Stimulated activated CD8-positive, alpha-beta memory T cell treated with anti-CD3 and anti-CD28 coated beads, Interleukin-4, amount 100 ng/mL, for 4 hours (primary cell): ENCODE results near the gene RAI1.
"Not testable (repeated sequence)": the region's sequence is repeated elsewhere in the genome, so short reads cannot be mapped to it uniquely, and the experiment has no call there.

ENCODE experiments used
- DNase-seq, 2 donors: peaks; one replicate each; pipeline ENCODE4 v3.0.0-alpha.2; 2020; ENCODE audit warnings: low read depth in 2 of 2, low spot score in 1 of 2

The RAI1 gene, protein sequence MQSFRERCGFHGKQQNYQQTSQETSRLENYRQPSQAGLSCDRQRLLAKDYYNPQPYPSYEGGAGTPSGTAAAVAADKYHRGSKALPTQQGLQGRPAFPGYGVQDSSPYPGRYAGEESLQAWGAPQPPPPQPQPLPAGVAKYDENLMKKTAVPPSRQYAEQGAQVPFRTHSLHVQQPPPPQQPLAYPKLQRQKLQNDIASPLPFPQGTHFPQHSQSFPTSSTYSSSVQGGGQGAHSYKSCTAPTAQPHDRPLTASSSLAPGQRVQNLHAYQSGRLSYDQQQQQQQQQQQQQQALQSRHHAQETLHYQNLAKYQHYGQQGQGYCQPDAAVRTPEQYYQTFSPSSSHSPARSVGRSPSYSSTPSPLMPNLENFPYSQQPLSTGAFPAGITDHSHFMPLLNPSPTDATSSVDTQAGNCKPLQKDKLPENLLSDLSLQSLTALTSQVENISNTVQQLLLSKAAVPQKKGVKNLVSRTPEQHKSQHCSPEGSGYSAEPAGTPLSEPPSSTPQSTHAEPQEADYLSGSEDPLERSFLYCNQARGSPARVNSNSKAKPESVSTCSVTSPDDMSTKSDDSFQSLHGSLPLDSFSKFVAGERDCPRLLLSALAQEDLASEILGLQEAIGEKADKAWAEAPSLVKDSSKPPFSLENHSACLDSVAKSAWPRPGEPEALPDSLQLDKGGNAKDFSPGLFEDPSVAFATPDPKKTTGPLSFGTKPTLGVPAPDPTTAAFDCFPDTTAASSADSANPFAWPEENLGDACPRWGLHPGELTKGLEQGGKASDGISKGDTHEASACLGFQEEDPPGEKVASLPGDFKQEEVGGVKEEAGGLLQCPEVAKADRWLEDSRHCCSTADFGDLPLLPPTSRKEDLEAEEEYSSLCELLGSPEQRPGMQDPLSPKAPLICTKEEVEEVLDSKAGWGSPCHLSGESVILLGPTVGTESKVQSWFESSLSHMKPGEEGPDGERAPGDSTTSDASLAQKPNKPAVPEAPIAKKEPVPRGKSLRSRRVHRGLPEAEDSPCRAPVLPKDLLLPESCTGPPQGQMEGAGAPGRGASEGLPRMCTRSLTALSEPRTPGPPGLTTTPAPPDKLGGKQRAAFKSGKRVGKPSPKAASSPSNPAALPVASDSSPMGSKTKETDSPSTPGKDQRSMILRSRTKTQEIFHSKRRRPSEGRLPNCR (N-terminal part only)

GRCh38 chr17:17681187-17681743 is at the start of gene RAI1:
TSS of gene RAI1 (plus strand) at chr17:17681458. CDS start at chr17:17792949, 111,491 bp downstream.
- peak; percentile 33 to 53 for DNase-seq

DNA sequence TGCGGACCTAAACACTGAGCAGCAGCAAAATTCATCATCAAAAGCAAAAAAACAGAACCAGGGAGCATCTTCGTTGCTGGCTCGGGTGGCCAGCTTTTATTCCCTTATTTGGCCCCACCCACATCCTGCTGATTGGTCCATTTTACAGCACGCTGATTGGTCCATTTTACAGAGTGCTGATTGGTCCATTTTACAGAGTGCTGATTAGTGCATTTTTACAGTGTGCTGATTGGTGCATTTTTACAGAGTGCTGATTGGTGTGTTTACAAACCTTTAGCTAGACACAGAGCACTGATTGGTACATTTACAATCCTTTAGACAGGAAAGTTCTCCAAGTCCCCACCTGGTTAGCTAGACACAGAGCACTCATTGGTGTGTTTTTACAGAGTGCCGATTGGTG is 48.6 kb upstream of the RAI1 start:
- DNase-seq, result not testable (repeated sequence)

- no peak for DNase-seq
Measured at GRCh38 chr17:17633310-17633709, 47.9 kb upstream of the RAI1 start.

DNA sequence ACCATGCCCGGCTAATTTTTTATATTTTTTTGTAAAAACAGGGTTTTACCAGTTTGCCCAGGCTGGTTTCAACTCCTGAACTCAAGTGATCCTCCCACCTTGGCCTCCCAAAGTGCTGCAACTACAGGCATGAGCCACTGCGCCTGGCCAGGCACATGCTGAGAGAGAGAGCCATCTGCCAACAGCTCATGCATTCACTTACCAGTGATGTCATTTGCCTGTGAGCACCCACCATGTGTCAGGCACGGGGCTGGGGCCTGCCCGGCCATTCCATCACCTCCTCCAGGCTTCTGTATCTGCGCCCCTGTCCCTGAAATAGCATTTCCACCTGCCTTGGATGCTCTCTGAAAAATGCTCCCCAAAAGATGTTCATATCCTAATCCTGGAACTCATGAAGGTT is 46.1 kb upstream of the RAI1 start:
- DNase-seq, result no peak

DNA sequence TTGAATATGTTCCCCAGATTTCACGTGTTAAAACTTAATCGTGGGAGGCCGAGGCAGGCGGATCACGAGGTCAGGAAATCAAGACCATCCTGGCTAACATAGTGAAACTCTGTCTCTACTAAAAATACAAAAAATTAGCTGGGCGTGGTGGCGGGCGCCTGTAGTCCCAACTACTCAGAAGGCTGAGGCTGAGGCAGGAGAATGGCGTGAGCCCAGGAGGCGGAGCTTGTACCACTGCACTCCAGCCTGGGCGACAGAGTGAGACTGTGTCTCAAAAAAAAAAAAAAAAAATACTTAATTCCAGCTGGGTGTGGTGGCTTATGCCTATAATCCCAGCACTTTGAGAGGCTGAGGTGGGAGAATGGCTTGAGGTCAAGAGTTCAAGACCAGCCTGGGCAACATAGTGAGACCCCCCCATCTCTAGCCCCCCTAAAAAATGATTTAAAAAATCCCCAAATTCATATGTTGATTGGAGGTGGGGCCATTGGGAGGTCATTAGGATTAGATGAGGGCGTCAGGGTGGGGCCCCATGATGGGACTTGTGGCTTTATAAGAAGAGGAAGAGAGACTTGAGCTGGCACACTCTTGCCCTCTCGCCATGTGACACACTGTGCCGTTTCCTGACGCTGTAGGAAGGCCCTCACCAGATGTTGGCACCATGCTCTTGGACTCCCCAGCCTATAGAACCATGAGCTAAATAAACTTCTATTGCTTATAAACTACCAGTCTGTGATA is 45.6 kb upstream of the RAI1 start:
- DNase-seq, result not testable (repeated sequence)

GRCh38 chr17:17636272-17636885 is 44.9 kb upstream of the RAI1 start:
- DNase-seq, result no peak

DNA sequence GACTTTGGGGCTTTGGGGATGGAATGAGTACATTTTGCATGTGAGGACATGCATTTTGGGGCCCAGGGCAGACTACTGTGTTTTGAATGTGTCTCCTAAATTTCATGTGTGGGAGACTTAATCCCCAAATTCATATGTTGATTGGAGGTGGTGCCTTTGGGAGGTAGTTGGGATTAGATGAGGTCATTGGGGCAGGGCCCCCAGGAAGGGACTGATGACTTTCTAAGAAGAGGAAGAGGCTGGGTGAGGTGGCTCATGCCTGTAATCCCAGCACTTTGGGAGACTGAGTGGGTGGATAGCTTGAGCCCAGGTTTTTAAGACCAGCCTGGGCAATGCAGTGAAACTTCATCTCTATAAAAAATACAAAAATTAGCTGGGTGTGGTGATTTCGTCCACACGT is 42.8 kb upstream of the RAI1 start:
- no peak for DNase-seq

DNA sequence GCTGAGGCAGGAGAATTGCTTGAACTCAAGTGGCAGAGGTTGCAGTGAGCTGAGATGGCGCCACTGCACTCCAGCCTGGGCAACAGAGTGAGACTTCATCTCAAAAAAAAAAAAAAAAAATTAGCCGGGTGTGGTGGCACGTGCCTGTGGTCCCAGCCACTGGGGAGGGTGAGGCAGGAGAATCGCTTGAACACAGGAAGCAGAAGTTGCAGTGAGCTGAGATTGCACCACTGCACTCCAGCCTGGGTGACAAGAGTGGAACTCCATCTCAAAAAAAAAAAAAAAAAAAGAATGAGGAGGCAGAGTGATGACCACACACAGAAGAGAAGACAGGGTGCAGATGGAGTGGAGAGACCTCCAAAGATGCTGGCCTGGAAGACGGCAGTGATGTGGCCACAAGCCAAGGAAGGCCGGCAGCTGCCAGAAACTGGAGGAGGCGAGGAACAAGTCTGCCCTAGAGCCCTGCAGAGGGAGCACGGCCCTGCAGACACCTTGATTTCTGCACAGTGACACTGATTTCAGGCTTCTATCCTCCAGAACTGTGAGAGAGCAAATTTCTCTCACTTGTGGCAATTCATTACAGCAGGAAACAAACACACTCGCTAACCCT is 41.5 kb upstream of the RAI1 start:
- not testable (repeated sequence) for DNase-seq

GRCh38 chr17:17641621-17642409 is 39.4 kb upstream of the RAI1 start:
- peak; percentile 59 to 70 for DNase-seq

DNA sequence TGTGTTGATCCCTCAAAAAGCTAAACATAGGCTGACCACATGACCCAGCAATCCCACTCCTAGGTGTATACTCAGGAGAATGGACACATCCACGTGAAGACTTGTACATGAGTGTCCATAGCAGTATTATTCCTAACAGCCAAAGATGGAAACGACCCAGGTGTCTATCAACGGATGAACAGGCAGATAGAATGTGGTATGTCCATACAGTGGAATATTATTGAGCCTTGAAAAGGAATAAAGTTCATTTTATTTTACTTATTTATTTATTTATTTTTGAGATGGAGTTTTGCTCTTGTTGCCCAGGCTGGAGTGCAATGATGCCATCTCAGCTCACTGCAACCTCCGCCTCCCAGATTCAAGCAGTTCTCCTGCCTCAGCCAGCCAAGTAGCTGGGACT is 36.1 kb upstream of the RAI1 start:
- DNase-seq, result not testable (repeated sequence)

GRCh38 chr17:17645961-17646360 is 35.3 kb upstream of the RAI1 start:
- DNase-seq, result no peak

DNA sequence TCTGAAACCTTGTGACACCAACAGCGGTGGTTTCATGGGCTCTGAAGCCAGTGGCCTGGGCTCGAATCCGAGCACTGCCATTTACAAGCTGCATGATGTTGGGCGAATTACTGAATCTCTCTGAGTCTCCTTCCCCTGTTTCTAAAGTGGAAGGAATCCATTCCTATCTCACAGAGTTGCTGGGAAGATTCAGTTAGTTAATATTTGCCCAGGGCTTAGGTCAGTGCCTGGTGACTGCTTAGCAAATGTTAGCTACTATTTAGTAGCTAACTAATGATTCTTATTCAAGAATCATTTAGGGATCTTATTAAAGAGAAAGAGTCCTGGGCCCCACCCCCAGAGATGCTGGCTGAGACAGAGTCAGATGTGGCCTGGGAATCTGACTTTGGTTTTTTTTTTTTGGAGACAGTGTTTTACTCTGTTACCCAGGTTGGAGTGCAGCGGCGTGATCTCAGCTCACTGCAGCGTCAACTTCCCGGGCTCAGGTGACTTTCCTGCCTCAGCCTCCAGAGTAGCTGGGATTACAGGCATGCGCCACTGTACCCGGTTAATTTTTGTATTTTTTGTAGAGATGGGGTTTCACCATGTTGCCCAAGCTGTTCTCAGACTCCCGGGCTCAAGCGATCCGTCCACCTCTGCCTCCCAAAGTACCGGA is 33.6 kb upstream of the RAI1 start:
- DNase-seq, result no peak

GRCh38 chr17:17648762-17649161 is 32.5 kb upstream of the RAI1 start:
- DNase-seq, result no peak

GRCh38 chr17:17650959-17651358 is 30.3 kb upstream of the RAI1 start:
- DNase-seq, result no peak

DNA sequence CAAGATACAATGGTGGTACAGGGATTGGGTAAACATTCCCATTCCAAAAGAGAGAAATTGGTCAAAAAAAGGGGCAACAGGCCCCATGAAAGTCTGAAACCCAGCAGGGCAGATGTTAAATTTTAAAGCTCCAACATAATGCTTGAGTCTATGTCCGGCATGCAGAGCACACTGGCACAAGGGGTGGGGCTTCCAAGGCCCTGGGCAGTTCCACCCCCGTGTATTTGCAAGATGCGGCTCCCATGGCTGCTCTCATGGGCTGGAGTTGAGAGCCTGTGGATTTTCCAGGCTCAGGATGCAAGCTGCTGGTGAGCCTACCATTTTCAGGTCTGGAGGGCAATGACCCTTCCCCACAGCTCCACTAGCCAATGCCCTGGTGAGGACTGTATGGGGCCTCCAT is 27.9 kb upstream of the RAI1 start:
- DNase-seq, result no peak

DNA sequence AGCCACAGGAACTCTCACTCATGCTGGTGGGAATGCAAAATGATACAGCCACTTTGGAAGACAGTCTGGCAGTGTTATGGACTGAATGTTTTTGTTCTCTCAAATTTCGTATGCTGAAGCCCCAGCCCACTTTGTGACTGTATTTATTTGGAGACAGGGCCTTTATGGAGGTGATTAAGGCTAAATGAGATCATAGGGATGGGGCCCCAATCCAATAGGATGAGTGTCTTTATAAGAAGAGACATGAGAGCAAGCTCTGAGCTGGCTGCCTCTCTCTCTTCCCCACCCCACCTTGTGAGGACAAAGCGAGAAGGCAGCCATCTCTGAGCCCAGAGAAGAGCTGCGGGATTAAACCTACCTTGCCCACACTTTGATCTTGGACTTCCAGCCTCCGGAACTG is 21.9 kb upstream of the RAI1 start:
- DNase-seq, result no peak

DNA sequence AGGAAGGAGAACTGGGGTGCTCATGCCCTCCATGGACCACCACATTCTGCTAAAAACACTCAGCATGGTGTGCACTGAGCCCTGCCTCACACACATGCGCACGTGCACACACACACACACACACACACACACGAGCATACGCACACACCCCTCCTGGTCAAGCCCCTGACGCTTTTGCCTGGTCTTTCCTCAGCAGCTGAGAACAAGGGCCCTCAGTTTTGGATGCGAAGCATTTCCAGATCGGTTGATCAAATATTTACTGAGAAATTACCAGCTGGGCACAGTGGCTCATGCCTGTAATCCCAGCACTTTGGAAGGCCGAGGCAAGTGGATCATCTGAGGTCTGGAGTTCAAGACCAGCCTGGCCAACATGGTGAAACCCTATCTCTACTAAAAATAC is 20.1 kb upstream of the RAI1 start:
- DNase-seq, result no peak

DNA sequence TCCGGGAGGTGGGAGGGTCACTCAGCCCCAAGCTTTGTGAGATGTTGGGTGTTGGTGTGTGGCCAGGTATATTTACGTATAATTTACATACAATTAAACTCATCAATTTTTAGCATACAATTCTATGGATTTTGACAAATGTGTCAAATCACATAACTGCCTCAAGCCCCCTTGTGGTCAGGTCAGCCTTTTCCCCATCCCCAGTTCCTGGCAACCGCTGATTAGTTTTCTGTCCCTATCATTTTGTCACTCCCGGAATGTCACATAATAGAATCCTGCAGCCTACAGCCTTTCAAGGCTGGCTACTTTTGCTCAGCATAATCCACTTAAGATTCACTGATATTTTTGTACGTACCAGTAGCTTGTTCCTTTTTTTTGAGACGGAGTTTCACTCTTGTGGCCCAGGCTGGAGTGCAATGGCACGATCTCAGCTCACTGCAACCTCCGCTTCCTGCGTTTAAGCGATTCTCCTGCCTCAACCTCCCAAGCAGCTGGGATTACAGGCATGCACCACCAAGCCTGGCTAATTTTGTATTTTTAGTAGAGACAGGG is 19.3 kb upstream of the RAI1 start:
- DNase-seq, result no peak
